Progenitor cell of endocrine pancreas (in vitro differentiated cells): ENCODE results near the gene PAF1. TPM values are rescaled to one million over a fixed set of nuclear protein-coding genes. Genes with fewer than 3 reads are reported as not detected.

Experiments used
- DNase-seq: peaks from one replicate; pipeline ENCODE4 v3.0.0; 2021; ENCODE audit warnings: low spot score; ENCODE audit not compliant: unreplicated experiment
- H3K27ac Mint-ChIP-seq: 2 replicates; pipeline ENCODE4 v1.8.0; 2021; ENCODE audit warnings: mild to moderate bottlenecking, moderate library complexity, mixed read lengths
- H3K27me3 Mint-ChIP-seq: 2 replicates; pipeline ENCODE4 v1.8.0; 2021; ENCODE audit warnings: mixed read lengths
- H3K36me3 Mint-ChIP-seq: 2 replicates; pipeline ENCODE4 v1.8.0; 2022; ENCODE audit warnings: mixed read lengths; ENCODE audit not compliant: insufficient read depth
- H3K4me1 Mint-ChIP-seq: 2 replicates; pipeline ENCODE4 v1.8.0; 2021; ENCODE audit warnings: low read depth, mixed read lengths
- H3K4me3 Mint-ChIP-seq: 2 replicates; pipeline ENCODE4 v1.8.0; 2021; ENCODE audit warnings: low read depth, mild to moderate bottlenecking, moderate library complexity, mixed read lengths
- H3K9me3 Mint-ChIP-seq: 2 replicates; pipeline ENCODE4 v1.8.0; 2021; ENCODE audit warnings: low read depth, mixed read lengths
- total RNA-seq: library from RNA; stranded (reverse); gene quantifications from 2 replicates; pipeline ENCODE4 v1.2.1, GENCODE V29; 2021
- TF ChIP-seq, protein P1 (sequence below): fragments of 200-600 bp; sonication (generic); IDR thresholded peaks from one replicate; pipeline ENCODE4 v1.5.0; 2021; ENCODE audit warnings: antibody characterized with exemption, mild to moderate bottlenecking; ENCODE audit not compliant: unreplicated experiment

Gene PAF1
- total RNA-seq, 1 donor from 2014 or later = 49.4 TPM

DNA sequence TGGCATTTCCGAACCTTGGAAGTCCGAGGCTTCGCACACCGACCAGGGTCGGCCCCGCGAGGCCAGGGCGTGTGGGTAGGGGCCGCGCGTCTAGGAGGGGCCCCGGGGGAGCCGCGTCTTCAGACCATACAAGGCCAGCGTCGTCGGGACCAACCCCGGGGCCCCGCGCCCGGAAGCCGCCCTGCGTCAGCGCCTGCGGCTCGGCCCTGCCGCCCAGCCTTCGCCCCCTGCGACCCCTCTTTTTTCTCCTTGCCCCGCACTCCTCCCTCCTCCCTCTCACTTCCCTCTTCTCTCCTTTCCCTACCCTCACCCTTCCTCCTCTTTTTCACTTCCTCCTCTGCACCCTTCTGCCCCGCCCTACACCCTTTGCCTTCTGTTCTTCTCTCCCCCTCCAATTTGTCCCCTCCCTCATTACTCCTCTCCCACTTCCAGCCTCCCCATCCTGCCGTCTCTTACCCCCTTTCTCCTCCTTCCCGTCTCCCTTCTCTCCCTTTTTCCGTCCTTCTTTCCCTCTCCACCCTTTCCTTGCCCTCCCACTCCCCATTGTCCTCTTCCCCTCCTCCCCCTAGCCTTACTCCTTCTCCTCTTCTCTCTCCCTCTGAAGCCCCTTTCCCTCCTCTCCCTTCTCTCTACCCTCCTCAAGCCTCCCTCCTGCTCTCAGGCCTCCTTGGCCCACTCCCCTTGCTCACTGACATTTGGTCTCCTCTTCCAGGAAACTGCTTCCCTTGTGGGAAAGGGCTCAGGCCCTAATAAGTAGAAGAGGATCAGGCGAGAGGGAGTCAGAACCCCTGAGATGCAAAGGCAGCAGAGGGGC, 19.3 kb upstream of the PAF1 start:
- H3K4me3 Mint-ChIP-seq = peak overlapping the region; percentile 98
- H3K27ac Mint-ChIP-seq = peak overlapping the region; percentile 96
- TF ChIP-seq, protein P1, sequence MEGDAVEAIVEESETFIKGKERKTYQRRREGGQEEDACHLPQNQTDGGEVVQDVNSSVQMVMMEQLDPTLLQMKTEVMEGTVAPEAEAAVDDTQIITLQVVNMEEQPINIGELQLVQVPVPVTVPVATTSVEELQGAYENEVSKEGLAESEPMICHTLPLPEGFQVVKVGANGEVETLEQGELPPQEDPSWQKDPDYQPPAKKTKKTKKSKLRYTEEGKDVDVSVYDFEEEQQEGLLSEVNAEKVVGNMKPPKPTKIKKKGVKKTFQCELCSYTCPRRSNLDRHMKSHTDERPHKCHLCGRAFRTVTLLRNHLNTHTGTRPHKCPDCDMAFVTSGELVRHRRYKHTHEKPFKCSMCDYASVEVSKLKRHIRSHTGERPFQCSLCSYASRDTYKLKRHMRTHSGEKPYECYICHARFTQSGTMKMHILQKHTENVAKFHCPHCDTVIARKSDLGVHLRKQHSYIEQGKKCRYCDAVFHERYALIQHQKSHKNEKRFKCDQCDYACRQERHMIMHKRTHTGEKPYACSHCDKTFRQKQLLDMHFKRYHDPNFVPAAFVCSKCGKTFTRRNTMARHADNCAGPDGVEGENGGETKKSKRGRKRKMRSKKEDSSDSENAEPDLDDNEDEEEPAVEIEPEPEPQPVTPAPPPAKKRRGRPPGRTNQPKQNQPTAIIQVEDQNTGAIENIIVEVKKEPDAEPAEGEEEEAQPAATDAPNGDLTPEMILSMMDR = peak; percentile 1
- H3K27me3 Mint-ChIP-seq = no peaks in the 10 kb centered on the region
- peaks cover 4% of the 10 kb centered on the region for H3K36me3 Mint-ChIP-seq
- H3K4me1 Mint-ChIP-seq = peaks cover 44% of the 10 kb centered on the region
- H3K9me3 Mint-ChIP-seq = no peaks in the 10 kb centered on the region
- DNase-seq = no peak

DNA sequence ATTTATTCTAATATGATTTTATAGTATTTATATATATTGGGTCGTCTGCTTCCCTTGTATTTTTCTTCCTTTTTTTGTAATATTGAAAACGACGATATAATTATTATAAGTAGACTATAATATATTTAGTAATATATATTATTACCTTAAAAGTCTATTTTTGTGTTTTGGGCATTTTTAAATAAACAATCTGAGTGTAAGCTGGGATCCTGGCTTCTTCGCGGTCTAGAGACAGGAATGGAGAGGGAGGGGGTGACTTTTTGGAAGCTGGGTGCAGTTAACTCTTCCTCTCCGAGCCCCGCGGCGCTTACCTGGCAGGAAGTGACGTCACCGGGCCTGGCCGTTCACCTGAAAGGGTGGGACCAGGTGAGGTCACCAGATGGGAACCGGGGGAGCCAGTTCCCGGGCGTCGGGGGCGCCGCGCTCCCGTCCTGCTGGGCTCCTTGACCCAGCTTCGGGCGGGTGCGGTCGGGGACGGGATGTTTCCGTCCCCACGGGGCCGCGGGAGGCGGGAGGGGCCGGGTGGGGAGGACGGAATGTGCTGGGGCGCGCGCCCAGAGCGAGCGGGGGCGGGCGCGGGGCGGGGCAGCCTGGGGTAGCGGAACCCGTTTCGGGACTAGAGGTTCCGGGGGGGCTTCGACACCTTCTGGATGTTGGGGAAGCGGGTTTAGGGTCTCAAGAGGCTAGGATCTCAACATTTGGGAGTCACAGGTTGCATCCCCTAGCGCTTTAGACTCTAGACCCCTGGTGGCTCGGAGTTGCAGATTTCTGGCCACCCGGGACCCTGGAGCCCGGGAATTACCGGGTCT, 18.5 kb upstream of the PAF1 start:
- Mint-ChIP-seq H3K4me1 (peaks cover 38% of the 10 kb centered on the region), H3K4me3 (peak overlapping the region; percentile 98), H3K36me3 (peaks cover 4% of the 10 kb centered on the region)

GRCh38 chr19:39408392-39409207, 17.7 kb upstream of the PAF1 start:
- Mint-ChIP-seq H3K27ac (peak overlapping the region; percentile 94), H3K4me1 (peaks cover 33% of the 10 kb centered on the region), H3K36me3 (peaks cover 4% of the 10 kb centered on the region), H3K4me3 (peak overlapping the region; percentile 89), H3K9me3 (no peaks in the 10 kb centered on the region), H3K27me3 (no peaks in the 10 kb centered on the region)
- no peak for DNase-seq
- TF ChIP-seq, protein P1 = no peak

More for the DNA sequence above, 18.5 kb upstream of the PAF1 start:
- Mint-ChIP-seq H3K27me3 (no peaks in the 10 kb centered on the region), H3K9me3 (no peaks in the 10 kb centered on the region), H3K27ac (peak overlapping the region; percentile 96)
- TF ChIP-seq, protein P1 = peak; percentile 34
- DNase-seq = peak; percentile 87

DNA sequence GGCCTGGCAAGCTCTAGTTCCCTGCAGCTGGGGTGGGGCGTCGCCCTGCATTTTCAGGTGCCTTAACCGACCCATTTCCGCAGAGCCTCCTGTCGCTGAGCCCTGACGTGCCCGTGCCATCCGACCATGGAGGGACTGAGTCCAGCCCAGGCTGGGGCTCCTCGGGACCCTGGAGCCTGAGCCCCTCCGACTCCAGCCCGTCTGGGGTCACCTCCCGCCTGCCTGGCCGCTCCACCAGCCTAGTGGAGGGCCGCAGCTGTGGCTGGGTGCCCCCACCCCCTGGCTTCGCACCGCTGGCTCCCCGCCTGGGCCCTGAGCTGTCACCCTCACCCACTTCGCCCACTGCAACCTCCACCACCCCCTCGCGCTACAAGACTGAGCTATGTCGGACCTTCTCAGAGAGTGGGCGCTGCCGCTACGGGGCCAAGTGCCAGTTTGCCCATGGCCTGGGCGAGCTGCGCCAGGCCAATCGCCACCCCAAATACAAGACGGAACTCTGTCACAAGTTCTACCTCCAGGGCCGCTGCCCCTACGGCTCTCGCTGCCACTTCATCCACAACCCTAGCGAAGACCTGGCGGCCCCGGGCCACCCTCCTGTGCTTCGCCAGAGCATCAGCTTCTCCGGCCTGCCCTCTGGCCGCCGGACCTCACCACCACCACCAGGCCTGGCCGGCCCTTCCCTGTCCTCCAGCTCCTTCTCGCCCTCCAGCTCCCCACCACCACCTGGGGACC, 16.9 kb upstream of the PAF1 start:
- peaks cover 4% of the 10 kb centered on the region for H3K36me3 Mint-ChIP-seq
- H3K4me3 Mint-ChIP-seq = peak overlapping the region; percentile 89
- H3K27me3 Mint-ChIP-seq = no peaks in the 10 kb centered on the region
- H3K27ac Mint-ChIP-seq = peak overlapping the region; percentile 96
- no peak for DNase-seq
- H3K9me3 Mint-ChIP-seq = no peaks in the 10 kb centered on the region
- TF ChIP-seq, protein P1 = no peak
- H3K4me1 Mint-ChIP-seq = peaks cover 36% of the 10 kb centered on the region
